ENCODE data around the gene CD59. TPM values are rescaled to one million over a fixed set of nuclear protein-coding genes. Genes with fewer than 3 reads are reported as not detected.
A peak's percentile ranks its signal among the peaks of the same experiment; 100 is the strongest.

The CD59 gene
- total RNA-seq, 3 donors from 2014 or later, result 296 to 563 (median 375) TPM

DNA sequence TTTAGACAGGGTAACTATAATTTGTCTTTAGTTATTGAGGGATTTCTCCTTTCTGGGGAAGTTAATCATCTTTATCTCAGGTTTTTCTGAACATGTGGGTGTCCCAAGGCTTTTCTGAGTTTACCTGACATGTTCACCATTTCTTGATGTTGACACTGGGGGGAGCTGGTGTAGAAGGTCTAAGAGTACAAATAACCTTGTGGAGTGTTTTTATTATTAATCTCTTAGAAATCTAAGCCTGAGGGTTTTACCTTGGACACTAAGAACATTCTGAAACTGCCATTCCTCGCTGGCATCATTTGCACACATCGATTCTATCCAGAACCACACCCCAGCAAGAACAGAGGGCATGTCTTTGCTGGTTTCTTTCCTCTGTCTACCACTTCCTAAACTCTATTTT is 20.0 kb downstream of the CD59 start:
- Histone ChIP-seq H3K36me3 (peaks cover 11% of the 10 kb centered on the region), H3K4me1 (peaks cover 0 to 7% of the 10 kb centered on the region in 2 donors), H3K9me3 (no peaks in the 10 kb centered on the region), H3K27ac (peak overlapping the region; percentile 78 to 81), H3K4me3 (no peak overlapping the region), H3K27me3 (no peaks in the 10 kb centered on the region)
- intact Hi-C loops (cut with DNase I; ENCODE audit: low total_unique reads), result no loop called here
- TF ChIP-seq, protein P1, sequence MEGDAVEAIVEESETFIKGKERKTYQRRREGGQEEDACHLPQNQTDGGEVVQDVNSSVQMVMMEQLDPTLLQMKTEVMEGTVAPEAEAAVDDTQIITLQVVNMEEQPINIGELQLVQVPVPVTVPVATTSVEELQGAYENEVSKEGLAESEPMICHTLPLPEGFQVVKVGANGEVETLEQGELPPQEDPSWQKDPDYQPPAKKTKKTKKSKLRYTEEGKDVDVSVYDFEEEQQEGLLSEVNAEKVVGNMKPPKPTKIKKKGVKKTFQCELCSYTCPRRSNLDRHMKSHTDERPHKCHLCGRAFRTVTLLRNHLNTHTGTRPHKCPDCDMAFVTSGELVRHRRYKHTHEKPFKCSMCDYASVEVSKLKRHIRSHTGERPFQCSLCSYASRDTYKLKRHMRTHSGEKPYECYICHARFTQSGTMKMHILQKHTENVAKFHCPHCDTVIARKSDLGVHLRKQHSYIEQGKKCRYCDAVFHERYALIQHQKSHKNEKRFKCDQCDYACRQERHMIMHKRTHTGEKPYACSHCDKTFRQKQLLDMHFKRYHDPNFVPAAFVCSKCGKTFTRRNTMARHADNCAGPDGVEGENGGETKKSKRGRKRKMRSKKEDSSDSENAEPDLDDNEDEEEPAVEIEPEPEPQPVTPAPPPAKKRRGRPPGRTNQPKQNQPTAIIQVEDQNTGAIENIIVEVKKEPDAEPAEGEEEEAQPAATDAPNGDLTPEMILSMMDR (IDR thresholded peaks at IDR 0.05), result peak in 1 of 3 donors; percentile 16
- no peak for TF ChIP-seq POLR2AphosphoS5 (IDR thresholded peaks at IDR 0.05)
- peak in 1 of 2 donors; percentile 41 for DNase-seq (ENCODE audit: low spot score in 2 of 2)

DNA sequence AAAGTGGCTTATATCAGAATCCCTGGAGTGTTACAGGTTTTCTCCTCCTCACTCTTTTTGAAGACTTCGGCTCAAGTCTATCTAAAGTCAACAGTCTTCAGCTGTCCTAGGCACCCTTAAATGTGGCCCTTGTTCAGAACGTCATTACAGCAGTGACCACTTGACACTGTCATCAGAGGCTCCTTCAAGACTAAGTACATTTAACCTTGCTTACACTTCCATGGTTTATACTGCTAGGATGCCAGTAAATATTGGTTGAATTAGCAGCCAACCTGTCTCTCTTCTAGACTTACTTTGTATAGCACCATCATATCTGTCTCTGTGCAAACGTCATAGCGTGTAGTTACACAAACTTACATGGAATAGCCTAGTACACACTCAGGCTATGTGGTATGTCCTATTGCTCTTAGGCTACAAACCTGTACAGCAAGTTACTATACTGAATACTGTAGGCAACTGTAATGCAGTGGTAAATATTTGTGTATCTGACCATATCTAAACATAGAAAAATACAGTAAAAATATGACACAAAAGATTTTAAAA is 22.3 kb downstream of the CD59 start:
- H3K9me3 ChIP-seq, result no peaks in the 10 kb centered on the region
- H3K4me3 ChIP-seq, result no peak overlapping the region
- peaks cover 0 to 7% of the 10 kb centered on the region in 2 donors for H3K4me1 ChIP-seq
- peaks cover 14% of the 10 kb centered on the region for H3K36me3 ChIP-seq
- DNase-seq (ENCODE audit: low spot score in 2 of 2), result no peak
- intact Hi-C loops (cut with DNase I; ENCODE audit: low total_unique reads), result no loop called here
- TF ChIP-seq POLR2A (IDR thresholded peaks at IDR 0.05) (no peak), POLR2AphosphoS5 (IDR thresholded peaks at IDR 0.05) (no peak)
- TF ChIP-seq, protein P1 (IDR thresholded peaks at IDR 0.05), result no peak
- H3K27ac ChIP-seq, result peak overlapping the region; percentile 56 to 78
- H3K27me3 ChIP-seq, result no peaks in the 10 kb centered on the region

DNA sequence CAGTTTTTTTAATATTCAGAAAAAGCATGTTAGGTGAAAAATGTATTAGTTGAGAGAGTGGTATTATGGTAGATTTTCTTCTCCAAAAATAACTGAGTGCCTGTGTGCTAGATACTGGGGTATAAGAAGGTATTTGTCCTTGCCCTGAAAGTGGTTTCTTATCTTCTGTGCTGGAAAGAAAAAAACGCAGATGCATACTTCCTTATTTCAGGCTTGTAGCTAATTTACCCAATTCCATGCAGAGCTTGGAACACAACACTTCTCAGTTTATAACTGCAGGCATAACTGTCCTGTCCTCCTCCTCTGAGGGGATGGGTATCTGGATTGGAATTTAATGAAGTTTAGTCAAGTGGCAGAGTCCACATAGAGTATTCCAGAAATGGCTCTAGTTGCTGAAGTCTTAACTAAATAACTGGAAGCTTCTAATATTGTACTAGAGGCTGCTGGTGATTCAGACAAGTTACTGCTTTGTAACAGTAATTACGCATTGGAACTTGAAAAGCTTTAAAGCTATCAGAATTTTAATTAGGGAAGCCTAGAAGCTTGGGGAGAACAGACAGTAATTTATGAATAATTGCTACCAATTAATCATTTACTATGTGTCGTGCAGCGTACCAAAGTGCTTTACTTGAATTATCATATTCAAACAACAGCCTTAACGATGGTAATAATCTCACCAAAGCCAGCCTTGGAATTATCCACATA is 22.9 kb downstream of the CD59 start:
- no peaks in the 10 kb centered on the region for H3K27me3 ChIP-seq
- peak overlapping the region in 1 of 2 donors; percentile 56 for H3K27ac ChIP-seq
- H3K36me3 ChIP-seq, result peaks cover 14% of the 10 kb centered on the region
- peaks cover 0 to 7% of the 10 kb centered on the region in 2 donors for H3K4me1 ChIP-seq
- TF ChIP-seq, protein P1 (IDR thresholded peaks at IDR 0.05), result no peak
- no peak for TF ChIP-seq POLR2A (IDR thresholded peaks at IDR 0.05)
- TF ChIP-seq POLR2AphosphoS5 (IDR thresholded peaks at IDR 0.05), result no peak
- no peak overlapping the region for H3K4me3 ChIP-seq
- no peaks in the 10 kb centered on the region for H3K9me3 ChIP-seq
- DNase-seq (ENCODE audit: low spot score in 2 of 2), result no peak
- intact Hi-C loops (cut with DNase I; ENCODE audit: low total_unique reads), result no loop called here

DNA sequence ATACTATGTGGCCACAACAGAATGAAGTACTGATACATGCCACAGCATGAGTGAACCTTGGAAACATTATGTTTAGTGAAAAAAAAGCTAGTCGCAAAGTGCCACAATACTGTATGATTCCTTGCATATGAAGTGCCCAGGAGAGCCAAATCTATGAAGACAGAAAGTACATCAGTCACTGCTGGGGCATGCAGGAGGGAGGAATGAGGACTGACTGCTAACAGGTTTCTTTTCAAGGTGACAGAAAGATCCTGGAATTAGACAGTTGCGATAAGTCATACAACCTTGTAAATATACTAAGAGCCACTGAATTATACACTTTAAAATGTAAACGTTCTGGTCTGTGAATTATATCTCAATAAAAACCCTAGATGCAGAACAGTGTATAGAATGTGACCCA is 23.8 kb downstream of the CD59 start:
- Histone ChIP-seq H3K27me3 (no peaks in the 10 kb centered on the region), H3K4me3 (no peak overlapping the region), H3K36me3 (peaks cover 14% of the 10 kb centered on the region), H3K9me3 (no peaks in the 10 kb centered on the region), H3K27ac (no peak overlapping the region), H3K4me1 (peaks cover 0 to 8% of the 10 kb centered on the region in 2 donors)
- no peak for DNase-seq (ENCODE audit: low spot score in 2 of 2)
- TF ChIP-seq, protein P1 (IDR thresholded peaks at IDR 0.05), result no peak
- no peak for TF ChIP-seq POLR2AphosphoS5 (IDR thresholded peaks at IDR 0.05)
- TF ChIP-seq POLR2A (IDR thresholded peaks at IDR 0.05), result no peak
- intact Hi-C loops (cut with DNase I; ENCODE audit: low total_unique reads), result no loop called here

DNA sequence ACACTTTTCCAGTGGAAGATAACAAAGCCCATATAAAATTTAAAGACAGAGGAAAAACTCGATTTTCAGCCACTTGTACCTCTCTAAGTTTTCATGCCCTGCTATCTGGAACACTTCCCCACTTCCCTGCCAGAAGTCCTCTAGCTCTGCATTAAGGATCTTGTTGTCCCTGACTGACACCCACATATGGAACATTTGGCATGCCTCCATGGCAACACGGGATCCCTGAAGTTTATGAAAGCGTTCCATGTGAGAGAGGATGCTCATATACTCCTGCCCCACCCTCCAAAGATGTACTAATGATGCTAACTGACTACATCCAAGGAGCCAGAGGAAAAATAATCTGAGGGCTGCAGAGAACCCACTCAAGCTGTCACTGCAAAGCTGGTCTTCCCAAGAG is 26.8 kb downstream of the CD59 start:
- DNase-seq (ENCODE audit: low spot score in 2 of 2), result no peak
- Histone ChIP-seq H3K9me3 (no peaks in the 10 kb centered on the region), H3K4me3 (no peak overlapping the region), H3K27me3 (no peaks in the 10 kb centered on the region), H3K4me1 (peaks cover 3 to 15% of the 10 kb centered on the region in 2 donors), H3K27ac (peak overlapping the region in 1 of 2 donors; percentile 15), H3K36me3 (peaks cover 14% of the 10 kb centered on the region)
- intact Hi-C loops (cut with DNase I; ENCODE audit: low total_unique reads), result no loop called here
- TF ChIP-seq POLR2AphosphoS5 (IDR thresholded peaks at IDR 0.05) (no peak), POLR2A (IDR thresholded peaks at IDR 0.05) (no peak)
- TF ChIP-seq, protein P1 (IDR thresholded peaks at IDR 0.05), result no peak
